ENCODE measurements around the gene RDH5.
"Not testable (repeated sequence)": the region's sequence is repeated elsewhere in the genome, so short reads cannot be mapped to it uniquely, and the experiment has no call there.

The RDH5 gene

DNA sequence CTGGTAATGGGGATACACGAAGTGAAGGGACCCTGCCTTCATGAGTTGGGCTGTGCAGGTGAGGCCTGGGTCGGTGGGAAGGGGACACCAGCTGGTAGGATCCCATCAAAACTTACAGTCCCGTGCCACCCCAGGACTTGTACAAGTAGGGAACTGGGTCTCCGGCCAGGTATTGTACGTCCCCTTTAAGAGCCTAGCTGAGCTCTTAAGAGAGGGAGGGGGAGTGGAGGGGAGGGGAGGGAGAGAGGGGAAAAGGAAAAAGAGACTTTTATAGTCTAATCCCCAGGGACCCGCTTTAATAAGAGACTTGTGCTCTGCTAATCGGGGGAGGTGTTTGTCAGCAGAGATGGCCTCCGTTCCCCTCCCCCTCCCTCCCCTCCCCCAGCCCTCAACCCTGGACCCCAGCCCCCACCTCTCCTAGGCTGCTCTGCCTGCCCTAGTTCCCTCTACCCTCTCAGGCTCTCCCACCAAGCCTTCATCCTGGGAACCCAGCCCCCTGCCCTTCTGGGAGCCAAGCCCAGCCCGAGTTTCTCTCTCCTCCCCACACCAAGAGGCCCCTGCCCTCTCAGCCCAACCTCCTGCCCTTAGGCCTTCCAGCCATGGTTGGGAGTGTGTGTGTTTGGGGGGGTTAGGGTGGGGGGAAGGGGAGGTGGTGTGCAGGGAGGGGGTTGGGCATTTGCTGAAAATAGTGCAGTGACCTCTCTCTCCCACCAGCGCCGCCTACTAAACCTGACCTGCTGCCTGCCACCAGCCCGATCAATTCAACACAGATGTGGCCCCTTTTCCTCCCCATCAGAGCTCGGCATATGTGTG lies 25.4 kb downstream of the RDH5 start:
- Mint-ChIP-seq H3K27ac (no peak overlapping the region), H3K27me3 (peaks cover 45% of the 10 kb centered on the region), H3K9me3 (no peaks in the 10 kb centered on the region), H3K36me3 (ENCODE audit: low read depth) (peaks cover 9% of the 10 kb centered on the region), H3K4me3 (no peak overlapping the region), H3K4me1 (ENCODE audit: low read depth) (peaks cover 33% of the 10 kb centered on the region)
- intact Hi-C loops (cut with micrococcal nuclease) = loop anchor here (10.0 kb wide), 1 partner anchor 49 kb away; no protein-coding TSS in a partner anchor

DNA sequence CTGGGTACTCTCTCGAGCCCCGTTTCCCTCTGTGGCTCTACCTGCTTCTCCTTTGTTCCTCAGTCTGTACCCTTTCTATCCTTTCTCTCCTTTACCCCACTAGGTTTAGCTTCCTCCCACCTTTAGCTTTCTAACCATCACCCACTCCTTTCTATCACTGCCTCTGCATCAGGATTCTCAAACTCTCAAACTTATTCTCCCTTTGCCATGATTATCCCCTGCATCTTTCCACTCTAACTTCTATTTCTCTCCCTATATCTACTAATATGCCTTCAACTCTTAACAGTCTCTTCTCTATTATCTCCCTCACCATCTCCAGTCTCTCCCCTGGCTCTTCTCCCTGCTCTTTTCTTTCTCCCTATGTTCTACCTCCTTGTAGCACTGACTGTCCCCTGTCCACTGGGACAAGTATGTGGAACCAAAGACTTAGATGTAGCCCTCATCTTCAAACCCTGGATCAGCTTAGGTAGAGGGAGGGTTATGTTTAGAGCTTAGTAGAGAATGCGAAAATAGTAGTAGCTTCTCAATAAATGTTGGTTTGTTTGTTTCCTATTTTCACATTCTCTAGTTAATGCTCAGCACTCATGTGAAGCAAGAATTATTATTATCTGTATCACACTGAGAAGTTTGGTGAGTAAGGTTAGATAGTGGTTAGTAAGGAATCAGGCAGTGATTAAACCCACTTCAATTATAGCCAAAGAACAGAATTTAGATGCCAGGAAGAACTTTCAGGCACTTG lies 26.1 kb downstream of the RDH5 start:
- H3K36me3 Mint-ChIP-seq (ENCODE audit: low read depth) = peaks cover 17% of the 10 kb centered on the region
- peaks cover 43% of the 10 kb centered on the region for H3K27me3 Mint-ChIP-seq
- H3K4me1 Mint-ChIP-seq (ENCODE audit: low read depth) = peaks cover 33% of the 10 kb centered on the region
- no peak overlapping the region for H3K4me3 Mint-ChIP-seq
- intact Hi-C loops (cut with micrococcal nuclease) = loop anchor here (10.0 kb wide), 1 partner anchor 48 kb away; no protein-coding TSS in a partner anchor
- H3K9me3 Mint-ChIP-seq = no peaks in the 10 kb centered on the region
- no peak overlapping the region for H3K27ac Mint-ChIP-seq

DNA sequence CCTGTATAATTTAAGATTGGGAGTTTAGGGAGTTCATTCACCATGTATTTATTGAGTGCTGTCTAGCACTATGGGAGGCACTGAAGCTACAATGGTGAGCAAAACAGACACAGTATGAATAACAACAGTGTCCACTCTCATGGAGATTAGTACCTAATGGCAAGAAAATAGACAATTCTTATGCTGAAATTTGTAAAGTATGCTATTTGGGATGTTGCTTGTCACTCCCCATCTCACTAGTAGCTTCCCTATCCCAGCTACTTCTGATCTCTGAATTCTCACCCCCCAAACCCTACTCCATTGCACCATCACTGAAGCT lies 26.7 kb downstream of the RDH5 start:
- no peak overlapping the region for H3K4me3 Mint-ChIP-seq
- peaks cover 37% of the 10 kb centered on the region for H3K27me3 Mint-ChIP-seq
- no peaks in the 10 kb centered on the region for H3K9me3 Mint-ChIP-seq
- intact Hi-C loops (cut with micrococcal nuclease) = loop anchor here (10.0 kb wide), 1 partner anchor 48 kb away; no protein-coding TSS in a partner anchor
- no peak overlapping the region for H3K27ac Mint-ChIP-seq
- H3K36me3 Mint-ChIP-seq (ENCODE audit: low read depth) = peaks cover 22% of the 10 kb centered on the region
- peaks cover 32% of the 10 kb centered on the region for H3K4me1 Mint-ChIP-seq (ENCODE audit: low read depth)

DNA sequence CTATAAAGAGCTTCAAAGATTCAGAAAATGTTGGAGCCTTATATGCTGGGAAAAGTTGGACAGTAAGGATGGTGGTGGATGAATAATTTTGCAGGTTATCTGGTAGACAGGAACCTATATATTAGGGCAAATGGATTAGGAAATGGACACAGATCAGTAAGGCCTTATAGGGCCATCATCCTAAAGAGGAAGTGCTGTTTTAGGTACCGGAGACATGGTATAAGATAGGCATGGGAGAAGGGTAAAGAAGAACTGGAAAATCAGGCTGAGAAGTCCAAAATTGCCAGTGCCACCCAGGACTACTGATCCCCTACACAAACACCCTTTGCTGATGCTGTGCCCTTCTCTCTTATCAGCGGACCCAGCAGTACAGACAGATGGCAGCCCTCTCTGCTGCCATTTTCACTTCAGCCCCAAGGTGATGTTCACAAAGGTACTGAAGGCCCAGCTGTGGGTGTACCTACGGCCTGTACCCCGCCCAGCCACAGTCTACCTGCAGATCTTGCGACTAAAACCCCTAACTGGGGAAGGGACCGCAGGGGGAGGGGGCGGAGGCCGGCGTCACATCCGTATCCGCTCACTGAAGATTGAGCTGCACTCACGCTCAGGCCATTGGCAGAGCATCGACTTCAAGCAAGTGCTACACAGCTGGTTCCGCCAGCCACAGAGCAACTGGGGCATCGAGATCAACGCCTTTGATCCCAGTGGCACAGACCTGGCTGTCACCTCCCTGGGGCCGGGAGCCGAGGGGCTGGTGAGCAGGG lies 28.2 kb downstream of the RDH5 start:
- no peaks in the 10 kb centered on the region for H3K9me3 Mint-ChIP-seq
- intact Hi-C loops (cut with micrococcal nuclease) = loop anchor here (10.0 kb wide), 1 partner anchor 46 kb away; no protein-coding TSS in a partner anchor
- H3K4me3 Mint-ChIP-seq = no peak overlapping the region
- H3K27ac Mint-ChIP-seq = no peak overlapping the region
- peaks cover 21% of the 10 kb centered on the region for H3K4me1 Mint-ChIP-seq (ENCODE audit: low read depth)
- H3K36me3 Mint-ChIP-seq (ENCODE audit: low read depth) = peaks cover 37% of the 10 kb centered on the region
- peaks cover 26% of the 10 kb centered on the region for H3K27me3 Mint-ChIP-seq

DNA sequence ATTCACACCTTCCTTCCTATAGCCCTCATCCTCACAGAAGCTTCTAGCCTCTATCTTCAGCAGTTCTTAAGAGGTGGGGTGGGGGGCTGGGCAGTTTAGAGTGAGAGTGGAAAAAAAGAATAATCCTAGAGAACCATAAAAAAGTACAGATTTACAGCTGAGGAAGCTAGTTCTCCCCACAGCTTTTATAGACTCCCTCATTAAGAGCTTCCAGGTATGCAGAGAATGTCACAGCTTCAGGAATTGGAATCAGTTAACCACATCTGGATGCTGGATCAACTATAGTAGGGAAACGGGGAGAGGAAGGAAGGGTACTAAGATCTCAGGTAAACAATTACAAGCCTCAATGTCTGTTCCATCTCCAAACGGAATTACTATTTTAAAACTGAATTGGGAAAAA lies 35.1 kb downstream of the RDH5 start:
- Mint-ChIP-seq H3K4me1 (ENCODE audit: low read depth) (no peaks in the 10 kb centered on the region), H3K27ac (no peak overlapping the region), H3K27me3 (no peaks in the 10 kb centered on the region), H3K36me3 (ENCODE audit: low read depth) (peaks cover 97% of the 10 kb centered on the region), H3K9me3 (no peaks in the 10 kb centered on the region), H3K4me3 (no peak overlapping the region)
- intact Hi-C loops (cut with micrococcal nuclease) = no loop called here

DNA sequence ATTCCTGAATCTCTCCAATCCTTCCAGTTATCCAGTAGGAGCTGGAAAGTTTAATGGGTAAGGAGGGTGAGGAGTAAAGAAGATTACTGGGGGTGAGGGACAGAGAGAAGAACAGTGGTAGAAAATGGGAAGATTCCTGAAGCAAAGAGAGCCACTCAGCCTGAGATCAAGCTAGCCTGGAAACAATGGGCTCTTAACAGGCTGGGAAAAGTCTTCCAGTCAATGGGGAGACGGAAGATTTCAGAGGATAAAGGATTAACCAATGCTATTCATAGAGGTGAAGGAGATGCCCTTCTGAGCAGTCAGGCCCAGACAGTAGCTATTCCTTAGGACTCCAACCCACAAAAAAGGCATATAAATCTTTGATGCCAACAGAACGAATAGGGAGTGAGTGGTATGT lies 37.5 kb downstream of the RDH5 start:
- H3K4me1 Mint-ChIP-seq (ENCODE audit: low read depth) = peaks cover 7% of the 10 kb centered on the region
- H3K9me3 Mint-ChIP-seq = no peaks in the 10 kb centered on the region
- H3K27ac Mint-ChIP-seq = peak overlapping the region; percentile 26
- H3K4me3 Mint-ChIP-seq = no peak overlapping the region
- intact Hi-C loops (cut with micrococcal nuclease) = no loop called here
- H3K27me3 Mint-ChIP-seq = no peaks in the 10 kb centered on the region
- peaks cover 98% of the 10 kb centered on the region for H3K36me3 Mint-ChIP-seq (ENCODE audit: low read depth)

DNA sequence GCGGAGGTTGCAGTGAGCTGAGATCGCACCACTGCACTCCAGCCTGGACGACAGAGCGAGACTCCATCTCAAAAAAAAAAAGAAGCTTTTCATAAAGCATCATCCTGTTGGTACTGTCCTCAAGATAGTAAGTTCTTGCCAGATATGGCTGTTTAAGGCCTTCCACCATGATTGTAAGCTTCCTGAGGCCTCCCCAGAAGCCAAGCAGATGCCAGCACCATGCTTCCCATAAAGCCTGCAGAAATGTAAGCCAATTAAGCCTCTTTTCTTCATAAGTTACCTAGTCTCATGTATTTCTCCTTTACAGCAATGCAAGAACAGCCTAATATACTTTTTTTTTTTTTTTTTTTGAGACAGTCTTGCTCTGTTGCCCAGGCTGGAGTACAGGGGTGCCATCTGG lies 38.4 kb downstream of the RDH5 start:
- H3K27ac Mint-ChIP-seq; H3K4me3 Mint-ChIP-seq; H3K4me1 Mint-ChIP-seq (ENCODE audit: low read depth); H3K27me3 Mint-ChIP-seq; intact Hi-C loops (cut with micrococcal nuclease); H3K9me3 Mint-ChIP-seq: not testable (repeated sequence)
- H3K36me3 Mint-ChIP-seq (ENCODE audit: low read depth) = peaks cover 95% of the 10 kb centered on the region

DNA sequence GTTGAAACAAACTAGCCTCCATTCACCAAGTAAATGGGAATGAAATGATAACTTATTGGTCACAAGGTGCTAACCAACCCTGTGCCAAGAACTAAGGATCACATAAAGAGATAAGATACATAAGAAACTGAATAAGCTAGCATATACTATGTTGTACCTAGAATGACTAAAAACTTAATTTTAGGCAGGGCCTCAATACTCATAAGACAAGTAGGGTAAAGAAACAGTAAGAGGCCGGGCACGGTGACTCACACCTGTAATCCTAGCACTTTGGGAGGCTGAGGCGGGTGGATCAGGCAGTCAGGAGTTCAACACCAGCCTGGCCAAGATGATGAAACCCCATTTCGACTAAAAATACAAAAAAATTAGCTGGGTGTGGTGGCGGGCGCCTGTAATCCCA lies 40.5 kb downstream of the RDH5 start:
- H3K4me3 Mint-ChIP-seq = no peak overlapping the region
- no peaks in the 10 kb centered on the region for H3K27me3 Mint-ChIP-seq
- peaks cover 94% of the 10 kb centered on the region for H3K36me3 Mint-ChIP-seq (ENCODE audit: low read depth)
- H3K27ac Mint-ChIP-seq = no peak overlapping the region
- no peaks in the 10 kb centered on the region for H3K9me3 Mint-ChIP-seq
- peaks cover 8% of the 10 kb centered on the region for H3K4me1 Mint-ChIP-seq (ENCODE audit: low read depth)
- intact Hi-C loops (cut with micrococcal nuclease) = loop anchor here (5.0 kb wide), 1 partner anchor 42 kb away; no protein-coding TSS in a partner anchor

DNA sequence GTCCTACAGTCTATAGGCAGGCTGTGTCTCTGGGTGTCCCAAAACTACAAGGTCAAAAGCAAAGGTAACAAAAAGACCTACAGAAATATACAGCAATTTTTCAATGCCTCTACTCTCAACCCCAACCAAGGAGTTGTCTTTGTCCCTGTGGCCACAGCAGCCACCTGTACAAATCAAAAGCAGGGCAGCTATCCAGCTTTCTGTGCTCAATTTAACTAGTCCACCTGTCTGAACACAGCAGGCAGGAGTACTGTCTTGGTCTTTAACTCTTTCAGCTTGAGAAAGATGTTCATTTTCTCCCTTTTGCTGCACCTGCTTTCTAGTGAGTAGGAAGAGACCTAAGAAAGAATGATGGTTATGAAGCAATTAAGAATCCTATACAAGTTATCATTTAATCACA lies 42.5 kb downstream of the RDH5 start:
- Mint-ChIP-seq H3K4me3 (no peak overlapping the region), H3K9me3 (no peaks in the 10 kb centered on the region), H3K27me3 (no peaks in the 10 kb centered on the region), H3K36me3 (ENCODE audit: low read depth) (peaks cover 94% of the 10 kb centered on the region), H3K4me1 (ENCODE audit: low read depth) (peaks cover 16% of the 10 kb centered on the region), H3K27ac (no peak overlapping the region)
- intact Hi-C loops (cut with micrococcal nuclease) = loop anchor here (5.0 kb wide), 1 partner anchor 40 kb away; no protein-coding TSS in a partner anchor

DNA sequence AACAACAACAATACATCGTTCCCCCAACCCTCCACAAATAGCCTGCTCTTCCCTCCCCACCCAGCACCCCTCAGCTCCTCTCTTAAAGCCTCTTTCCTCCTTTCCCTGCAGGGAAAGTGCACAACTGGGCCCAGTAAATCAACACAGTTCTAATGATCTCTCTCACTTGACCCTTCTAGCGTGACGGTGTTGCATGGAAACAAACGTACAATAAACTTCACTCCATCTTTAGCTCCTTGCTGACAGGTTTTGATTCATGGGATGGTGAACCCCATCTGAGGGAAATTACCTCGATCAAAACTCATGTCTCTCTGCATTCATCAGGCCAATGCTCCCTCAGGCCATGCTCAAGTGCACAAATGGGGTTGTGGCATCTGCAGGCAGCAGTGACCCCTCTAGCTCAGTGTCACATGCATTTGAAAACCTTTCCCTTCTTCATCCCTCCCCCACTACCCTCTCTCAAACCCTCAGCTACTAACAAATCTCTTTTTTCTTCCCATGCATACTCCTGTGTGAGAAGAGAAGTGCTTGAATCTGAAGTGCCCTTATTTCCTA lies 45.6 kb downstream of the RDH5 start:
- Mint-ChIP-seq H3K4me3 (no peak overlapping the region), H3K36me3 (ENCODE audit: low read depth) (peaks cover 86% of the 10 kb centered on the region), H3K27me3 (no peaks in the 10 kb centered on the region)

DNA sequence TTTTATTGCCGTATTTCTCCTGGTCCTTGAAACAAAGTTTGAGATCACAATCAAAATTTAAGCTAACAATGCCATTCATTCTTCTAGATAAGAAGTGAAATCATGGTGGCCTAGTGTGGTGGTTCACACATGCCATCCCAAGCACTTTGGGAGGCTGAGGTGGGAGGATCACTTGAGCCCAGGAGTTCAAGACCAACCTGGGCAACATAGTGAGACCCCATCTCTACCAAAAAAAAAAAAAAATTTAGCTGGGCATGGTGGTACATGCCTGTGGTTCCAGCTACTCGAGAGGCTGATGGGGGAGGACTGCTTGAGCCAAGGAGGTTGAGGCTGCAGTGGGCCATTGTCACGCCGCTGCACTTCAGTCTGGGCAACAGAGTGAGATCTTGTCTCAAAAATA lies 47.0 kb downstream of the RDH5 start:
- Mint-ChIP-seq H3K4me3 (no peak overlapping the region), H3K9me3 (no peaks in the 10 kb centered on the region), H3K27me3 (no peaks in the 10 kb centered on the region), H3K4me1 (ENCODE audit: low read depth) (peaks cover 9% of the 10 kb centered on the region), H3K27ac (no peak overlapping the region), H3K36me3 (ENCODE audit: low read depth) (peaks cover 87% of the 10 kb centered on the region)
- intact Hi-C loops (cut with micrococcal nuclease) = no loop called here

More for the DNA sequence above, 45.6 kb downstream of the RDH5 start:
- peak overlapping the region; percentile 28 for H3K27ac Mint-ChIP-seq
- intact Hi-C loops (cut with micrococcal nuclease) = no loop called here
- H3K9me3 Mint-ChIP-seq = no peaks in the 10 kb centered on the region
- peaks cover 16% of the 10 kb centered on the region for H3K4me1 Mint-ChIP-seq (ENCODE audit: low read depth)

DNA sequence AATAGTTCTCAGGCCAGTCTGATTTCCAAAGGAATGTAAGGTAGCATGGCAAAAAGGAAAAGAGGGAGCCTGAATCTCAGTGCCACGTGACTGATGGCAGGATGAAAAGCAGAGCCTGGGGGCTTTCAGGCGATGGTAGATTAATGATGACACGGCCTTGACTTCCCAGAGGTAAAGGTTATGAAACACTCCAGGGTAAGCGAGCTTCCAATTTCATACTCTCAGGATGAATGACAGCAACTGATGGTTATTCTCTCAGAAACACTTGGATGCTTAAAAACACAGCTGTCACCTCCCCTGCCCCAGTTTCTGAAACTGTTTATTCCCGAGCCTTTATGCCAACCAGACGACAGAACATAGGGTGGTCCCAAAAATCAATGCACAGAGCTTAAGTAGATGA lies 51.5 kb downstream of the RDH5 start:
- Mint-ChIP-seq H3K27me3 (no peaks in the 10 kb centered on the region), H3K36me3 (ENCODE audit: low read depth) (peaks cover 89% of the 10 kb centered on the region), H3K4me3 (no peak overlapping the region), H3K4me1 (ENCODE audit: low read depth) (no peaks in the 10 kb centered on the region), H3K27ac (no peak overlapping the region), H3K9me3 (no peaks in the 10 kb centered on the region)
- intact Hi-C loops (cut with micrococcal nuclease) = no loop called here
